Smooth muscle cell (in vitro differentiated cells): ENCODE measurements around the gene RGS7BP. TPM values are rescaled to one million over a fixed set of nuclear protein-coding genes. Genes with fewer than 3 reads are reported as not detected.
A peak's percentile ranks its signal among the peaks of the same experiment; 100 is the strongest.

Experiments used
- DNase-seq: peaks from one replicate; lab custom pipeline; 2025; ENCODE audit not compliant: unreplicated experiment; lab: John Stamatoyannopoulos, UW
- H2AFZ ChIP-seq: fragments of 200-600 bp; sonication (generic); 2 replicates; pipeline ENCODE4 v1.6.0; 2016; ENCODE audit warnings: antibody characterized with exemption, low read depth, mild to moderate bottlenecking
- H3F3A ChIP-seq: fragments of 200-600 bp; sonication (generic); 2 replicates; pipeline ENCODE4 v1.6.0; 2017; ENCODE audit warnings: antibody characterized with exemption, low read depth
- H3K27ac ChIP-seq: fragments of 200-600 bp; sonication (generic); 2 replicates; pipeline ENCODE4 v1.5.1; 2016; ENCODE audit warnings: low read depth, mild to moderate bottlenecking
- H3K27me3 ChIP-seq: fragments of 200-600 bp; sonication (generic); 2 replicates; pipeline ENCODE4 v1.6.1; 2016; ENCODE audit warnings: low read depth, mild to moderate bottlenecking
- H3K36me3 ChIP-seq: fragments of 200-600 bp; sonication (generic); 2 replicates; pipeline ENCODE4 v1.5.1; 2016; ENCODE audit warnings: low read depth
- H3K4me1 ChIP-seq: fragments of 200-600 bp; sonication (generic); 2 replicates; pipeline ENCODE4 v1.5.1; 2016; ENCODE audit warnings: low read depth
- H3K4me2 ChIP-seq: fragments of 200-600 bp; sonication (generic); 2 replicates; pipeline ENCODE4 v1.6.0; 2016; ENCODE audit warnings: mild to moderate bottlenecking
- H3K4me3 ChIP-seq: fragments of 200-600 bp; sonication (generic); 2 replicates; pipeline ENCODE4 v1.5.1; 2016; ENCODE audit warnings: mild to moderate bottlenecking
- H3K79me2 ChIP-seq: fragments of 200-600 bp; sonication (generic); 2 replicates; pipeline ENCODE4 v1.6.0; 2016; ENCODE audit warnings: low read depth, mild to moderate bottlenecking
- H3K9ac ChIP-seq: fragments of 200-600 bp; sonication (generic); 2 replicates; pipeline ENCODE4 v1.6.0; 2016; ENCODE audit warnings: low read depth
- H3K9me3 ChIP-seq: fragments of 200-600 bp; sonication (generic); replicated peaks from 2 replicates; pipeline ENCODE4 v1.5.1; 2016; ENCODE audit warnings: low read depth
- H4K20me1 ChIP-seq: fragments of 200-600 bp; sonication (generic); 2 replicates; pipeline ENCODE4 v1.6.0; 2016; ENCODE audit warnings: low read depth
- WGBS: methylation state at CpG from one replicate; pipeline ENCODE4 v1.1.7; 2016; ENCODE audit warnings: low lambda C conversion rate; 5-methylcytosine and 5-hydroxymethylcytosine counted together
- polyA plus RNA-seq: library from polyadenylated mRNA; unstranded; fragments of >200 nt; fragmentation: Nextera tagmentation; extraction: Ambion mirVana; gene quantifications from 2 replicates; pipeline ENCODE4 v1.2.1, GENCODE V29; 2016
- total RNA-seq: library from RNA; depleted of rRNA; stranded (reverse); fragments of >200 nt; gene quantifications from 2 replicates; pipeline ENCODE4 v1.2.3, GENCODE V29; 2014
- TF ChIP-seq, protein P1 (sequence below): fragments of 200-600 bp; sonication (generic); IDR thresholded peaks from 2 replicates; pipeline ENCODE4 v1.5.1; 2017; ENCODE audit warnings: borderline replicate concordance, mild to moderate bottlenecking, antibody characterized with exemption; ENCODE audit not compliant: insufficient read depth, poor library complexity, severe bottlenecking

The RGS7BP gene
- total and polyA plus RNA-seq, 2 experiments from 2014 or later: not detected

DNA sequence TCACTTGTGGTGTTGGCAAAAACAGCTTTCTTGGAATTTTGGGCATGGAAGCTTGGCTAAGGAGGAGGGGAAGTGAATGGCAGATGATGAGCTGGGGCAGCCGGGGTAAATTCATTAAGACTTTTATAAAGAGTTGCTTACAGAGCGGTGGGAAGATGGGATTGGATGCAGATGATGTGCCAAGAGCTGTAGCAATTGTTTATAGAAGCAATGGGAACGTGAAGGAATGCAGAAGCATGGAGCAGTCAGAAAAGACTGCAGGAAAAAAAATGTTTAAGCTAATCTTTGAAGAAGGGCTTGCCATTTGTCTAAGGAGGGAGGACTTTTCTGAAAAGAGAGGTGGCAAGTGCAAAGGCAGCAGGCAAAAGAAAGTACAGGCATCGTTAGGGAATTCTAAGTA lies 97.9 kb downstream of the RGS7BP start:
- no peak overlapping the region for H3K27ac ChIP-seq
- H3K9ac ChIP-seq: no peak overlapping the region
- no peak overlapping the region for H3K4me3 ChIP-seq
- H3K9me3 ChIP-seq: no peaks in the 10 kb centered on the region
- no peak overlapping the region for H3K4me2 ChIP-seq
- whole genome bisulfite sequencing: 86% methylated on average over 4 of the region's 4 CpGs
- H3K27me3 ChIP-seq: peaks cover 9% of the 10 kb centered on the region
- TF ChIP-seq, protein P1, sequence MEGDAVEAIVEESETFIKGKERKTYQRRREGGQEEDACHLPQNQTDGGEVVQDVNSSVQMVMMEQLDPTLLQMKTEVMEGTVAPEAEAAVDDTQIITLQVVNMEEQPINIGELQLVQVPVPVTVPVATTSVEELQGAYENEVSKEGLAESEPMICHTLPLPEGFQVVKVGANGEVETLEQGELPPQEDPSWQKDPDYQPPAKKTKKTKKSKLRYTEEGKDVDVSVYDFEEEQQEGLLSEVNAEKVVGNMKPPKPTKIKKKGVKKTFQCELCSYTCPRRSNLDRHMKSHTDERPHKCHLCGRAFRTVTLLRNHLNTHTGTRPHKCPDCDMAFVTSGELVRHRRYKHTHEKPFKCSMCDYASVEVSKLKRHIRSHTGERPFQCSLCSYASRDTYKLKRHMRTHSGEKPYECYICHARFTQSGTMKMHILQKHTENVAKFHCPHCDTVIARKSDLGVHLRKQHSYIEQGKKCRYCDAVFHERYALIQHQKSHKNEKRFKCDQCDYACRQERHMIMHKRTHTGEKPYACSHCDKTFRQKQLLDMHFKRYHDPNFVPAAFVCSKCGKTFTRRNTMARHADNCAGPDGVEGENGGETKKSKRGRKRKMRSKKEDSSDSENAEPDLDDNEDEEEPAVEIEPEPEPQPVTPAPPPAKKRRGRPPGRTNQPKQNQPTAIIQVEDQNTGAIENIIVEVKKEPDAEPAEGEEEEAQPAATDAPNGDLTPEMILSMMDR: no peak
- no peak overlapping the region for H2AFZ ChIP-seq
- no peaks in the 10 kb centered on the region for H3K4me1 ChIP-seq
- no peaks in the 10 kb centered on the region for H3K36me3 ChIP-seq
- H3F3A ChIP-seq: no peaks in the 10 kb centered on the region
- no peaks in the 10 kb centered on the region for H3K79me2 ChIP-seq
- DNase-seq: no peak
- no peaks in the 10 kb centered on the region for H4K20me1 ChIP-seq

GRCh38 chr5:64606926-64607325 lies 101.1 kb downstream of the RGS7BP start:
- no peak overlapping the region for H3K9ac ChIP-seq
- no peak for DNase-seq
- WGBS: 91% methylated on average over 1 of the region's 1 CpG

GRCh38 chr5:64612344-64612961 lies 106.6 kb downstream of the RGS7BP start:
- 14% methylated on average over 5 of the region's 5 CpGs for WGBS
- no peak overlapping the region for H3K4me2 ChIP-seq

More at GRCh38 chr5:64606926-64607325, 101.1 kb downstream of the RGS7BP start:
- Histone ChIP-seq H3K9me3 (no peaks in the 10 kb centered on the region), H2AFZ (no peak overlapping the region), H3K4me3 (no peak overlapping the region), H3F3A (no peaks in the 10 kb centered on the region), H3K36me3 (no peaks in the 10 kb centered on the region), H3K4me2 (no peak overlapping the region), H3K79me2 (no peaks in the 10 kb centered on the region), H4K20me1 (no peaks in the 10 kb centered on the region), H3K27ac (no peak overlapping the region), H3K27me3 (peaks cover 9% of the 10 kb centered on the region), H3K4me1 (no peaks in the 10 kb centered on the region)
- TF ChIP-seq, protein P1: no peak

GRCh38 chr5:64615895-64616294 lies 110.1 kb downstream of the RGS7BP start:
- Histone ChIP-seq H3K79me2 (no peaks in the 10 kb centered on the region), H3K9ac (no peak overlapping the region), H4K20me1 (no peaks in the 10 kb centered on the region), H3K27ac (no peak overlapping the region), H3K4me2 (no peak overlapping the region), H3K9me3 (no peaks in the 10 kb centered on the region), H3K4me1 (no peaks in the 10 kb centered on the region), H3K27me3 (peaks cover 9% of the 10 kb centered on the region), H3F3A (no peaks in the 10 kb centered on the region), H3K4me3 (no peak overlapping the region), H3K36me3 (no peaks in the 10 kb centered on the region), H2AFZ (no peak overlapping the region)
- 77% methylated on average over 3 of the region's 3 CpGs for WGBS
- TF ChIP-seq, protein P1: no peak
- DNase-seq: no peak

More at GRCh38 chr5:64612344-64612961, 106.6 kb downstream of the RGS7BP start:
- H3K4me1 ChIP-seq: no peaks in the 10 kb centered on the region
- H3K79me2 ChIP-seq: no peaks in the 10 kb centered on the region
- H3K36me3 ChIP-seq: no peaks in the 10 kb centered on the region
- TF ChIP-seq, protein P1: peak; percentile 78
- no peak overlapping the region for H3K9ac ChIP-seq
- H3K27ac ChIP-seq: no peak overlapping the region
- H3F3A ChIP-seq: no peaks in the 10 kb centered on the region
- no peaks in the 10 kb centered on the region for H4K20me1 ChIP-seq
- no peak for DNase-seq
- H3K9me3 ChIP-seq: no peaks in the 10 kb centered on the region
- no peak overlapping the region for H3K4me3 ChIP-seq
- H2AFZ ChIP-seq: no peak overlapping the region
- H3K27me3 ChIP-seq: peaks cover 18% of the 10 kb centered on the region
